ENCODE measurements around the gene HAPLN2. TPM values are rescaled to one million over a fixed set of nuclear protein-coding genes. Genes with fewer than 3 reads are reported as not detected.
"Not testable (repeated sequence)": the region's sequence is repeated elsewhere in the genome, so short reads cannot be mapped to it uniquely, and the experiment has no call there.

HAPLN2 gene
- total RNA-seq, 1 donor from 2014 or later, result not detected

GRCh38 chr1:156591432-156592157 is 27.6 kb upstream of the HAPLN2 start, which contains the start of gene NAXE:
NAXE (plus strand) TSS chr1:156591776; CDS start chr1:156591805, 29 bp downstream.
- DNase-seq (ENCODE audit: low read depth in 2 of 2), result peak; percentile 52 to 64

- DNase-seq (ENCODE audit: low read depth in 2 of 2), result no peak
Measured at GRCh38 chr1:156592158-156592909, 26.9 kb upstream of the HAPLN2 start.

- DNase-seq (ENCODE audit: low read depth in 2 of 2), result peak; percentile 26 to 84
Measured at GRCh38 chr1:156592910-156593660, 26.1 kb upstream of the HAPLN2 start.

GRCh38 chr1:156593661-156593989 is 25.6 kb upstream of the HAPLN2 start:
- DNase-seq (ENCODE audit: low read depth in 2 of 2), result no peak

GRCh38 chr1:156594190-156594589 is 25.0 kb upstream of the HAPLN2 start:
- no peak for DNase-seq (ENCODE audit: low read depth in 2 of 2)

- no peak for DNase-seq (ENCODE audit: low read depth in 2 of 2)
Measured at GRCh38 chr1:156595016-156595415, 24.2 kb upstream of the HAPLN2 start.

- DNase-seq (ENCODE audit: low read depth in 2 of 2), result no peak
Measured at GRCh38 chr1:156596426-156596825, 22.8 kb upstream of the HAPLN2 start.

- no peak for DNase-seq (ENCODE audit: low read depth in 2 of 2)
Measured at GRCh38 chr1:156598125-156598524, 21.1 kb upstream of the HAPLN2 start.

- no peak for DNase-seq (ENCODE audit: low read depth in 2 of 2)
Measured at GRCh38 chr1:156598731-156599432, 20.3 kb upstream of the HAPLN2 start.

GRCh38 chr1:156599811-156600210 is 19.4 kb upstream of the HAPLN2 start:
- DNase-seq (ENCODE audit: low read depth in 2 of 2), result peak in 1 of 2 donors; percentile 33

GRCh38 chr1:156600733-156601121 is 18.5 kb upstream of the HAPLN2 start:
- DNase-seq (ENCODE audit: low read depth in 2 of 2), result no peak

GRCh38 chr1:156601122-156601830 is 17.9 kb upstream of the HAPLN2 start, which contains the start of gene GPATCH4:
GPATCH4 (minus strand) TSS chr1:156601479.
- peak; percentile 82 to 89 for DNase-seq (ENCODE audit: low read depth in 2 of 2)

GRCh38 chr1:156601892-156602291 is 17.3 kb upstream of the HAPLN2 start:
- DNase-seq (ENCODE audit: low read depth in 2 of 2), result no peak

- peak in 1 of 2 donors; percentile 28 for DNase-seq (ENCODE audit: low read depth in 2 of 2)
Measured at GRCh38 chr1:156602557-156602993, 16.6 kb upstream of the HAPLN2 start.

GRCh38 chr1:156607344-156607743 is 11.9 kb upstream of the HAPLN2 start:
- not testable (repeated sequence) for DNase-seq (ENCODE audit: low read depth in 2 of 2)

GRCh38 chr1:156608036-156608674 is 11.1 kb upstream of the HAPLN2 start:
- peak; percentile 81 to 88 for DNase-seq (ENCODE audit: low read depth in 2 of 2)

- DNase-seq (ENCODE audit: low read depth in 2 of 2), result peak; percentile 25 to 47
Measured at GRCh38 chr1:156608981-156609380, 10.2 kb upstream of the HAPLN2 start.

GRCh38 chr1:156610072-156610471 is 9.1 kb upstream of the HAPLN2 start:
- not testable (repeated sequence) for DNase-seq (ENCODE audit: low read depth in 2 of 2)

- no peak for DNase-seq (ENCODE audit: low read depth in 2 of 2)
Measured at GRCh38 chr1:156612666-156613065, 6.5 kb upstream of the HAPLN2 start.

GRCh38 chr1:156615946-156616345 is 3.3 kb upstream of the HAPLN2 start:
- DNase-seq (ENCODE audit: low read depth in 2 of 2), result no peak

Data from lung microvascular endothelial cell (primary cell).